ENCODE results near the gene GALP. TPM values are rescaled to one million over a fixed set of nuclear protein-coding genes. Genes with fewer than 3 reads are reported as not detected.

GALP gene
- total RNA-seq, 4 donors from 2014 or later = not detected

DNA sequence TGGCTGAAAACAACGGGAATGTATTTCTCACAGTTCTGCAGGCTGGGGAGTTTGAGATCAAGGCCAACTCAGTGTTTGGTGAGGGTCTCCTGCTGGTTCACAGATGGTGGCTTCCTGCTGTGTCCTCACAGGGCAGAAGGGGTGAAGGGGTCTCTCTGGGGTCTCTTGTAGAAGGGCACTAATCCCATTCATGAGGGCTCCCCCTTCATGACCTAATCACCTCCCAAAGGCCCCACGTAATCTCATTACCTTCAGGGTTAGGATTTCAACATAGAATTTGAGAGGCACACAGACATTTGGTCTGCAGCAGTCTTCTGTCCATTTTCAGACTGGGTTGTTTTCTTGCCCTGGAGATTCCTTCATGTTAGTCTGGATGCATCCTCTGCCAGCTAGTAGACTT lies 23.2 kb upstream of the GALP start:
- no peaks in the 10 kb centered on the region for H3K27me3 ChIP-seq
- H3K9me3 ChIP-seq = no peaks in the 10 kb centered on the region
- peaks cover 0 to 62% (median 13%) of the 10 kb centered on the region in 3 donors for H3K36me3 ChIP-seq
- WGBS, 2 donors = 77 to 85% methylated on average over 2 of the region's 2 CpGs
- TF ChIP-seq, protein P1, sequence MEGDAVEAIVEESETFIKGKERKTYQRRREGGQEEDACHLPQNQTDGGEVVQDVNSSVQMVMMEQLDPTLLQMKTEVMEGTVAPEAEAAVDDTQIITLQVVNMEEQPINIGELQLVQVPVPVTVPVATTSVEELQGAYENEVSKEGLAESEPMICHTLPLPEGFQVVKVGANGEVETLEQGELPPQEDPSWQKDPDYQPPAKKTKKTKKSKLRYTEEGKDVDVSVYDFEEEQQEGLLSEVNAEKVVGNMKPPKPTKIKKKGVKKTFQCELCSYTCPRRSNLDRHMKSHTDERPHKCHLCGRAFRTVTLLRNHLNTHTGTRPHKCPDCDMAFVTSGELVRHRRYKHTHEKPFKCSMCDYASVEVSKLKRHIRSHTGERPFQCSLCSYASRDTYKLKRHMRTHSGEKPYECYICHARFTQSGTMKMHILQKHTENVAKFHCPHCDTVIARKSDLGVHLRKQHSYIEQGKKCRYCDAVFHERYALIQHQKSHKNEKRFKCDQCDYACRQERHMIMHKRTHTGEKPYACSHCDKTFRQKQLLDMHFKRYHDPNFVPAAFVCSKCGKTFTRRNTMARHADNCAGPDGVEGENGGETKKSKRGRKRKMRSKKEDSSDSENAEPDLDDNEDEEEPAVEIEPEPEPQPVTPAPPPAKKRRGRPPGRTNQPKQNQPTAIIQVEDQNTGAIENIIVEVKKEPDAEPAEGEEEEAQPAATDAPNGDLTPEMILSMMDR (IDR thresholded peaks at IDR 0.05) = no peak
- no peak for TF ChIP-seq POLR2A (IDR thresholded peaks at IDR 0.05)
- no peak for TF ChIP-seq EP300 (IDR thresholded peaks at IDR 0.05)
- no peak for DNase-seq (ENCODE audit: low spot score in 2 of 2)
- no peak overlapping the region for H3K4me3 ChIP-seq
- H3K4me1 ChIP-seq = no peaks in the 10 kb centered on the region
- no peak overlapping the region for H3K27ac ChIP-seq

DNA sequence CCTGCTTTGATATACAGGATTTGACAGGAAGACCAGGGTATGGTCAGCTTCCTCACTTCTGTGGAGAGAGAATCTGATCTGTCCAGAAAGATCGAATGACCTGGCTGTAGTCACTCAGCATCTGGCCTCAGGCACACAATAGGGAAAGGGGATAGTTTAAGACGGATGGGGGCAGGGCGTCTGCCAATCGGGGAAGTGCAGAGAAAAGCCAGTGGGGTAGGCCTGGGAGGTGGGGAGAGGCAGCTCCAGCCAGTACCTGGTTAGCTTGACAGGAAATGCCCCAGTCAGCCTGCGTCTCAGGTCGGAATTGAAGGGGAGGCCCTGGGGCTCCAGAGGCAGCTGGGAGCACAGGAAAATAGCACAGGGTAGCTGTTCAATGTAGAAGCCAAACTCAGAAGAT lies 22.3 kb upstream of the GALP start:
- TF ChIP-seq, protein P1 (IDR thresholded peaks at IDR 0.05) = no peak
- TF ChIP-seq EP300 (IDR thresholded peaks at IDR 0.05) (no peak), POLR2A (IDR thresholded peaks at IDR 0.05) (no peak)
- Histone ChIP-seq H3K4me3 (no peak overlapping the region), H3K27ac (no peak overlapping the region), H3K36me3 (peaks cover 0 to 62% (median 5%) of the 10 kb centered on the region in 3 donors), H3K9me3 (no peaks in the 10 kb centered on the region), H3K4me1 (no peaks in the 10 kb centered on the region), H3K27me3 (no peaks in the 10 kb centered on the region)
- WGBS, 2 donors = 45 to 46% methylated on average over 6 of the region's 6 CpGs
- no peak for DNase-seq (ENCODE audit: low spot score in 2 of 2)

DNA sequence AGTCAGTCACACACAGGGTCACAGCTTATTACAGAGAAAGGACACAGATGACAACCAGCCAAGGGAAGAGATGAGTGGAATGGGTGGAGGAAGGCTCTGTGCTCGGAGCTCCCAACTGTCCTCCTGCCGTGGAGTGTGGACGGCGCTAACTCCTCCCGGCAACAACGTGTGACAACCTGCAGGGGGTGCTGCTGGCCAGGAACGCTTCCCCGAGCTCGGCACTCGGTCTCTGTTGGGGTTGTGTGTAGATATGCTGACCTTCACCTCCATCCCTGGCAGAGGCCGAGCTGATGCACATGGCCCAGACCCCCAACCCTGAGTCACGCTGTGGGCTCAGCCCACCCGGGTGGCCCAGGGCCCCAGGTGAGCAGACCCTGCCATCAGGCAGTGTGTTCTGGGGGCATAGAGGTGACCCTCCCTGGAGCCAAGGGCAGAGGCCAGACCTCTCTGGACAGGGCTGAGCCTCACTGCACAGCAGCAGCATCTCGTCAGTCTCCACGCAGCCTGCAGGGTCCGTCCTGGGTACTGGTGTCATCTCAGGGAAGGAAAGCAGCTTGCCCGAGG lies 20.6 kb upstream of the GALP start:
- H3K27me3 ChIP-seq = no peaks in the 10 kb centered on the region
- WGBS, 2 donors = 66 to 79% methylated on average over 6 to 13 of the region's 17 CpGs
- H3K4me3 ChIP-seq = no peak overlapping the region
- DNase-seq (ENCODE audit: low spot score in 2 of 2) = no peak
- peaks cover 0 to 62% (median 0%) of the 10 kb centered on the region in 3 donors for H3K36me3 ChIP-seq
- no peak overlapping the region for H3K27ac ChIP-seq
- H3K4me1 ChIP-seq = no peaks in the 10 kb centered on the region
- H3K9me3 ChIP-seq = no peaks in the 10 kb centered on the region
- TF ChIP-seq POLR2A (IDR thresholded peaks at IDR 0.05) (no peak), EP300 (IDR thresholded peaks at IDR 0.05) (no peak)
- TF ChIP-seq, protein P1 (IDR thresholded peaks at IDR 0.05) = no peak

DNA sequence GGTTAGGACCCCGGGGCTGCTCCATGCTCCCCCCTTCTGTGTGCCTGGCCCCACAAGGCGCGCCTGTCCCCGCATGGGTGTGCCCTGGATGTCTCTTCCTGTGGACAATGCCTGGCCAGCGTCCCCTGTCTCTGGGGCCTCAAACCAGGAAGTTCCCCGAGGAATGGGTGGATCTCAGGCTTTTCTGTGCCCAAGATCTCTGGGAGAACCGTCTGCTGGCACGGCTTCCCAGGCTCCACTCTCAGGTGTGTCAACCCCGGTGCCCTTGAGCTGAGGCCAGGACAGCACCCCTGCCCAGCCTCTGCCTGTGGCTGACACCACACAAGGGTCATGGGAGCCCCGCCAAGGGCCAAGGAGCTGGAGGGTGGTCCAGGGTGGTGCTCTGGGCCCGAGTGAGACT lies 19.0 kb upstream of the GALP start:
- H3K4me3 ChIP-seq = no peak overlapping the region
- WGBS, 2 donors = 72 to 79% methylated on average over 11 of the region's 11 CpGs
- no peaks in the 10 kb centered on the region for H3K27me3 ChIP-seq
- H3K27ac ChIP-seq = peak overlapping the region in 1 of 4 donors; percentile 1
- H3K9me3 ChIP-seq = no peaks in the 10 kb centered on the region
- TF ChIP-seq, protein P1 (IDR thresholded peaks at IDR 0.05) = no peak
- TF ChIP-seq POLR2A (IDR thresholded peaks at IDR 0.05) (no peak), EP300 (IDR thresholded peaks at IDR 0.05) (no peak)
- peaks cover 0 to 76% (median 0%) of the 10 kb centered on the region in 3 donors for H3K36me3 ChIP-seq
- no peaks in the 10 kb centered on the region for H3K4me1 ChIP-seq
- no peak for DNase-seq (ENCODE audit: low spot score in 2 of 2)

DNA sequence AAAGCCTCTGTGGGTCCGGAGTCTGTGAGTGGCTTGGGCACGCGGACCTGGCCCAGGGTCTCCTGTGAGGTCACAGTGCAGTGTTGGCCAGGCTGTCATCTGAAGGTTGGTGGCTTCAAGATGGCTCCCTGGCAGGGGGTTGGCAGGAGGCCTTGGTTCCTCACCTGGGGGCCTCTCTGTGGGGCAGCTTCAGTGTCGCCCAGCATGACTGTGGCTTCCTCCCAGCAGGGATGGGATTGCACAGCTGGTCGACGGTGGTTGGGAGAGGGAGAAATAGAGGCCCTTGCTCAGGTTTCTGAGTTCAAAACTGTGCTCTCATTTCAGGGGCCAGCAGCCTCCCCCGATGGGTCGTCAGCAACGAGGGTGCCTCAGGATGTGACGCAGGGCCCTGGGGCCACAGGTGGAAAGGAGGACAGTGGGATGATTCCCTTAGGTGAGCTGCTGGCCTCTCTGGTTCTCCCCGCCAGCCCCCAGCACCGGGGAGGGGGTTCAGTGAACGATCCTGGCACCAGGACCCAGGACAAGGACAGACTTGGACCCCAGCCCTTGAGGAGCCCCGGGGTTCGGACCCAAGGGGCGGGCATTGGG lies 17.5 kb upstream of the GALP start:
- Histone ChIP-seq H3K4me1 (no peaks in the 10 kb centered on the region), H3K27ac (no peak overlapping the region), H3K27me3 (no peaks in the 10 kb centered on the region), H3K4me3 (no peak overlapping the region), H3K9me3 (no peaks in the 10 kb centered on the region), H3K36me3 (peaks cover 0 to 76% (median 0%) of the 10 kb centered on the region in 3 donors)
- WGBS, 2 donors = 91 to 93% methylated on average over 15 to 16 of the region's 16 CpGs
- TF ChIP-seq POLR2A (IDR thresholded peaks at IDR 0.05) (no peak), EP300 (IDR thresholded peaks at IDR 0.05) (no peak)
- TF ChIP-seq, protein P1 (IDR thresholded peaks at IDR 0.05) = no peak
- DNase-seq (ENCODE audit: low spot score in 2 of 2) = no peak
